HG02981 (cell line): Measurements from ENCODE around the gene BCL11B.

ENCODE experiments used
- ATAC-seq: cut with Tn5 transposase; IDR thresholded peaks from one replicate; pipeline ENCODE4 v1.9.1; 2021; ENCODE audit warnings: mild to moderate bottlenecking, moderate library complexity; ENCODE audit not compliant: unreplicated experiment

The BCL11B gene

GRCh38 chr14:99287269-99287942, 15.4 kb upstream of the BCL11B start:
- ATAC-seq, result peak; percentile 65

GRCh38 chr14:99286761-99287160, 14.8 kb upstream of the BCL11B start:
- ATAC-seq, result peak; percentile 36

GRCh38 chr14:99284254-99285004, 12.4 kb upstream of the BCL11B start:
- ATAC-seq, result no peak

GRCh38 chr14:99282261-99283050, 10.5 kb upstream of the BCL11B start:
- no peak for ATAC-seq

- no peak for ATAC-seq
Observed at GRCh38 chr14:99281396-99281795, 9.4 kb upstream of the BCL11B start.

- ATAC-seq, result no peak
Observed at GRCh38 chr14:99280852-99281251, 8.9 kb upstream of the BCL11B start.

GRCh38 chr14:99280066-99280731, 8.2 kb upstream of the BCL11B start:
- no peak for ATAC-seq

GRCh38 chr14:99278836-99279235, 6.8 kb upstream of the BCL11B start:
- no peak for ATAC-seq

- no peak for ATAC-seq
Observed at GRCh38 chr14:99277530-99277929, 5.5 kb upstream of the BCL11B start.

- ATAC-seq, result no peak
Observed at GRCh38 chr14:99276482-99276881, 4.5 kb upstream of the BCL11B start.

GRCh38 chr14:99275222-99275584, 3.2 kb upstream of the BCL11B start:
- no peak for ATAC-seq

GRCh38 chr14:99274346-99275221, 2.6 kb upstream of the BCL11B start:
- no peak for ATAC-seq

- no peak for ATAC-seq
Observed at GRCh38 chr14:99273766-99274345, 1.9 kb upstream of the BCL11B start.

GRCh38 chr14:99272899-99273765, 1.1 kb upstream of the BCL11B start:
- no peak for ATAC-seq

GRCh38 chr14:99272632-99272898, 568 bp upstream of the BCL11B start:
- no peak for ATAC-seq

- no peak for ATAC-seq
Observed at GRCh38 chr14:99271221-99271941, 616 bp downstream of the BCL11B start.

- ATAC-seq, result no peak
Observed at GRCh38 chr14:99270458-99271220, 1.4 kb downstream of the BCL11B start.
